MM.1S (cell line): ENCODE measurements around the gene PRPF19.
"Not testable (repeated sequence)": the region's sequence is repeated elsewhere in the genome, so short reads cannot be mapped to it uniquely, and the experiment has no call there.

ENCODE experiments used
- EZH2 ChIP-seq: fragments of 300-600 bp; sonication (generic); optimal IDR thresholded peaks from 2 replicates; pipeline ENCODE3; 2017; ENCODE audit warnings: low read depth, mild to moderate bottlenecking, antibody characterized with exemption, low read length, mixed read lengths
- EZH2phosphoT487 ChIP-seq: fragments of 300-600 bp; sonication (generic); IDR thresholded peaks from 2 replicates; pipeline ENCODE4 v1.6.1; 2018; ENCODE audit warnings: antibody characterized with exemption, low read length
- TF ChIP-seq, protein P1 (sequence below): fragments of 300-600 bp; sonication (generic); IDR thresholded peaks from 2 replicates; pipeline ENCODE4 v1.5.1; 2016; ENCODE audit warnings: antibody characterized with exemption, low read length, mixed read lengths

- TF ChIP-seq, protein P1, sequence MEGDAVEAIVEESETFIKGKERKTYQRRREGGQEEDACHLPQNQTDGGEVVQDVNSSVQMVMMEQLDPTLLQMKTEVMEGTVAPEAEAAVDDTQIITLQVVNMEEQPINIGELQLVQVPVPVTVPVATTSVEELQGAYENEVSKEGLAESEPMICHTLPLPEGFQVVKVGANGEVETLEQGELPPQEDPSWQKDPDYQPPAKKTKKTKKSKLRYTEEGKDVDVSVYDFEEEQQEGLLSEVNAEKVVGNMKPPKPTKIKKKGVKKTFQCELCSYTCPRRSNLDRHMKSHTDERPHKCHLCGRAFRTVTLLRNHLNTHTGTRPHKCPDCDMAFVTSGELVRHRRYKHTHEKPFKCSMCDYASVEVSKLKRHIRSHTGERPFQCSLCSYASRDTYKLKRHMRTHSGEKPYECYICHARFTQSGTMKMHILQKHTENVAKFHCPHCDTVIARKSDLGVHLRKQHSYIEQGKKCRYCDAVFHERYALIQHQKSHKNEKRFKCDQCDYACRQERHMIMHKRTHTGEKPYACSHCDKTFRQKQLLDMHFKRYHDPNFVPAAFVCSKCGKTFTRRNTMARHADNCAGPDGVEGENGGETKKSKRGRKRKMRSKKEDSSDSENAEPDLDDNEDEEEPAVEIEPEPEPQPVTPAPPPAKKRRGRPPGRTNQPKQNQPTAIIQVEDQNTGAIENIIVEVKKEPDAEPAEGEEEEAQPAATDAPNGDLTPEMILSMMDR, result not testable (repeated sequence)
- not testable (repeated sequence) for TF ChIP-seq EZH2, EZH2phosphoT487
Observed at GRCh38 chr11:60909680-60910280, 3.4 kb upstream of the PRPF19 start.
